GM04504 (cell line): ENCODE results near the gene NOL11.
"Not testable (repeated sequence)": the region's sequence is repeated elsewhere in the genome, so short reads cannot be mapped to it uniquely, and the experiment has no call there.

Experiments used
- DNase-seq: peaks from one replicate; pipeline ENCODE4 v3.0.0-alpha.2; 2012; ENCODE audit warnings: low read depth

Gene NOL11

DNA sequence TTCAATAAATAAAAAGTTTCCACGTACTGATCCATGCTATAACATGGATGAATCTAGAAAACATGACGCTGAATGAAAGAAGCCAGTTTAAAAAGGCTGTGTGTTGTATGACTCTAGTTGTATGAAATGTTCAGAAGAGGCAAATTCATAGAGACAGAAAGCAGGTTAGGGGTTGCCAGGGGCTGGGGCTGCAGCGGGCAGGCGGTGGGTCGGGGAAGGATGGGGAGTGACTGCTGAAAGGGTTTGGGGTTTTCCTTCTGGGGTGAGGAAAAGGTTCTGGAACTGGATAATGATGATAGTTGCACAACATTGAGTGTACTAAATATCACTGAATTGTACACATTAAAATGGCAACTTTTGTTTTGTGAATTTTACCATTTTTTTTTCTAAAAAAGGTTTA, 36.3 kb downstream of the NOL11 start:
- DNase-seq = no peak

DNA sequence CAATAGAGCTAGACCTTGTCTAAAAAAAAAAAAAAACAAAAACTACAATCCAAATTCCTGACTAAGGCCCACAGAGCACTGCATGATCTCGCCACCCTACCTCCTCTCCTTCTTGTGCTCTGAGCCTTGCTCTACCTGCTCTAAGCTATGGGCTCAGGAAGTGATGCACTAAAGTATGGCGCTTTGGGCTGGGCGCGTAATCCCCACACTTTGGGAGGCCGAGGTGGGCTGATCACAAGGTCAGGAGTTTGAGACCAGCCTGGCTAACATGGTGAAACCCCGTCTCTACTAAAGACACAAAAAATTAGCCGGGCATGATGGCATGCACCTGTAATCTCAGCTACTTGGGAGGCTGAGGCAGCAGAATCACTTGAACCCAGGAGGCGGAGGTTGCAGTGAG, 37.0 kb downstream of the NOL11 start:
- DNase-seq = not testable (repeated sequence)

DNA sequence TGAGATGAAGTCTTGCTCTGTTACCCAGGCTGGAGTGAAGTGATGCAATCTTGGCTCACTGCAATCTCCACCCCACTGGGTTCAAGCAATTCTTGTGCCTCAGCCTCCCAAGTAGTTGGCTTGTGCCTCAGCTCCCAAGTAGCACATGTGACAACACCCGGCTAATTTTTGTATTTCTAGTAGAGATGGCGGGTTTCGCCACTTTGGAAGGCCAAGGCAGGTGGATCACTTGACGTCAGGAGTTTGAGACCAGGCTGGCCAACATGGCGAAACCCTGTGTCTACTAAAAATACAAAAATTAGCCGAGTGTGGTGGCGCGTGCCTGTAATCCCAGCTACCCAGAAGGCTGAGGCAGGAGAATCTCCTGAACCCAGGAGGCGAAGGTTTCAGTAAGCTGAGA, 39.0 kb downstream of the NOL11 start:
- DNase-seq = not testable (repeated sequence)

DNA sequence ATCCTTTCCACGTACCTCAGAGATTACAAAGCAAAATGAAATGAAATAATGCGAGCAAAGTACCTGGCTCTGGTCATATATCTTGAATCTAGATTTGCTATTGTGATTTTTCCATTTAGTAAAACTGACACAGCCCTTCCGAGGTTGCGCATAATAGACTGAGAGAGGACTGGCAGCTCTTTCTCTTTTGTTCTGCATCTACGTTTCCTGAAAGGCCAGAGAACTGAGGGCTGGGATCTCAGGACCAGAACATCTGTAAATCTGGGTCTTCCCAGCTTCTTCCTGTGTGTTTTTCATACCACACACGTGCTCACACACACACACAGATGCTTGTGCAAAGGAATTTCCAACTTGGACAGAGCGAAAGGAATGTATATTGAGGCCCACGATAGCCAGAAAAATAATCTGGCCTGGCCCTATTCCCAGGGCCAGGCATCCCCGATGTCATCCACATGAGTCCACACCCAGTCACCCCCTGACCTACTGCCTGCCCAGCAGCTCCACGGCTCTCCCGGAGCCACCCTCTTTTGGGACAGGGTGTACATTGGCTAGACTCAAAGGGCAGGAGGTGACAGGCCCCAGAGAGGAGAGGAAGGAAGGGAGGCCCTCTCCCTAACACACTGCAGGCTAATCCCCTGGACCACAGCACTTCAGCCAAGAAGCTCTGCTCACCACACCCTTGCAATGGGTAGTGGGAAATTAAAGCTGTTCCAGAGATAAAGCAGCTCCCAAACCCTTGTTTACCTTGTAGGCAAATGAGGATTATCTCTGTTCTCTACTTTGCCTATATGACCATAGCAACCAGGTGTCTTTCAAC, 41.8 kb downstream of the NOL11 start:
- no peak for DNase-seq

DNA sequence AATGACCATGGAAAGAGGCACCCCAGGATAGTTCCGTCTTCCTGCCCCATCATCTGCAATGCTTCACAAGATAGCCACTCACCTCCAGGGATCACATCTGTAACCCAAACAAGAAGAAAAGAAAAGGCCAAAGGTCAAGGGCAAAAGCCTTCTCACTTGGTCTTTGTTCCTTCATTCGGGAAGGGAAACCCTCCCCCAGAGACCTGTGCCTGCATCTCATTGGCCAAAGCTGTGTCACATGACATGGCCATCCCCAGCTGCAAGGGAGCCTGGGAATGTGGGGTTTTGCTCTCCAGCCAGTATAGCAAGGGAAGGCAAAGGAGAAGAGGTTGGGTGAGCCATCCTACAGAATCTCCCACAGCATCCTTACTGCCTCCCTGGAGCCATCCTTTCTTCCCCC, 47.9 kb downstream of the NOL11 start:
- DNase-seq = no peak

DNA sequence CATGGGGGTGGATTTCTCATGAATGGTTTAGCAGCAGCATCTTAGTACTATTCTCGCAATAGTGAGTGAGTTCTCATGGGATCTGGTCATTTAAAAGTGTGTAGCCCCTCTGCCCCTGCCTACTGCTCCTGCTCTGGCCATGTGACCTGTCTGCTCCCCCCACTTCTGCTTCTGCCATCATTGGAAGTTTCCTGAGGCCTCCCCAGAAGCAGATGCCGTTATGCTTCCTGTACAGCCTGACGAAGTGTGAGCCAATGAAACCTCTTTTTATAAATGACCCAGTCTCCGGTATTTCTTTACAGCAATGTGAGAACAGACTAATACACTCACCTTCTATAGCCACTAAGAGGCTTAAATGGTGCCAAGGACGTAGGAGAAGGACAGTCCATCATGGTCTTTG, 51.5 kb downstream of the NOL11 start:
- no peak for DNase-seq

DNA sequence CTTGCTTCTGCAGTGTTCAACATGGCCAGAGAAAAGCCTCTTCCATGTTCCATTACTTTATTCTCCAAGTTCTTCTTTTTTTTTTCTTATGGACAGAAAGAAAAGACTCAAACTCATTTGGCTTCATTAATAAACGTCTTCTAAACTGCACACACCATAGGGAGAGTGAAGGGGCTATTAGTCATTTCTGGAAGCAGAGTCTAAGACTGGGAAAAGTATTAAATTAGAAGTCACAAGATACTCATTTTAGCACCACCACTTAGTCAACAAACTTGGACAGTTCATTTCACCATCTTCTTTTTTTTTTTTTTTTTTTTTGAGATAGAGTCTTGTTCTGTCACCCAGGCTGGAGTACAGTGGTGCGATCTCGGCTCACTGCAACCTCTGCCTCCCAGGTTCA, 52.8 kb downstream of the NOL11 start:
- no peak for DNase-seq

DNA sequence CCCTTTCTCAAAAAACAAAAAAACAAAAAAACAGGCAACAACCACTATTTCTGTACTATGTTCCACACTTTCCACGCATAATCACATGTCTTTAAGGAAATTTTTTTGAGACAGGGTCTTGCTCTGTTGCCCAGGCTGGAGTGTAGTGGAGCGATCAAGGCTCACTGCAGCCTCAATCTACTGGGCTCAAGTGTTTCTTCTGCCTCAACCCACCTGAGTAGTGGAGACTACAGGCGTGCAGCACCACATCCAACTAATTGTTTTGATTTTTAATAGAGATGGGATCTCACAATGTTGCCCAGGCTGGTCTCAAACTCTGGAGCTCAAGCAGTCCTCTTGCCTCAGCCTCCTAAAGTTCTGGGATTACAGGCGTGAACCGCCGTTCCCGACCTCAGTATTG, 54.9 kb downstream of the NOL11 start:
- DNase-seq = no peak

DNA sequence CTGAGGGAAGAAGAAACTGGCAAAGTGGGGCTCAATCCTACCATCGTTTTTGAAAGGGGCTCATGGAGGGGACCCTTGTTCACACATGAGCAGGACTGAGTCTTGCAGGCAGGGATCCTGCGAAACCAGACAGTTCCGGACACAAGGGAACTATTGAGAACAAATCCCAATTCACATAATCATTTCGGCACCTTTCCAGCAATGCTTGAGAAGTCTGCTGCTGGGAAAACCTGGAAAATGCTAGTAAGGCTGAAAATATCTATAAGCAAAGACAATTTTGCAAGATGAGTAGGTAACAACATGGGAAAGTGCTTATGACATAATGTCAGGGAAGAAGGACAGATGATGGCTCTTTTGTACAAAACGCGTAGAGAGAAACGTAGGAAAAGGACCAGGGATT, 55.5 kb downstream of the NOL11 start:
- DNase-seq = no peak

DNA sequence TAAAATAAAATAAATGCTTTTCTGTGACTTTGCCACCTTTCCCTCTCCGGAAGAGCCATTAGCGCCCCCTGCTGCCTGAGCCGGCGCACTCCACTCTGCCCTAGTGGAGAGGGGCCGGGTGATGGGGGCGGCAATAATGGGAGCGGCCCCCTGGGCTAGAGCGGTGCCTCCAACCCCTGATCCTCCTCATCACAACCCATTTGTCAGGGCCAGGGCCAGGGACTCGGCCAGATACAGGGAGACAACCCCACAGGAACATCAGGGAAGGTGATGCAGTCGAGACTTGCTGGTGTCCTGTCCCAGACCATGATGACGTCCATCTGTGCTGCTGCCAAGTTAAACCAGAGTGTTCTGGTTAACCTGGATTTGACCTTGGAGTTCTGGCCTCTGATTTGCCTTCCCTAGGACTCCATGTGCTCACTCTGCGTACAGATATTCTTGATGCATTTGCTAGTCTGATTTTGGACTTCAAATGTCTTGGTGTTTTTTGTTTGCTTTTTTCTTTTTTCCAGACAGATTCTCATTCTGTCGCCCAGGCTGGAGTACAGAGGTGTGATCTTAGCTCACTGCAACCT, 61.4 kb downstream of the NOL11 start:
- no peak for DNase-seq

DNA sequence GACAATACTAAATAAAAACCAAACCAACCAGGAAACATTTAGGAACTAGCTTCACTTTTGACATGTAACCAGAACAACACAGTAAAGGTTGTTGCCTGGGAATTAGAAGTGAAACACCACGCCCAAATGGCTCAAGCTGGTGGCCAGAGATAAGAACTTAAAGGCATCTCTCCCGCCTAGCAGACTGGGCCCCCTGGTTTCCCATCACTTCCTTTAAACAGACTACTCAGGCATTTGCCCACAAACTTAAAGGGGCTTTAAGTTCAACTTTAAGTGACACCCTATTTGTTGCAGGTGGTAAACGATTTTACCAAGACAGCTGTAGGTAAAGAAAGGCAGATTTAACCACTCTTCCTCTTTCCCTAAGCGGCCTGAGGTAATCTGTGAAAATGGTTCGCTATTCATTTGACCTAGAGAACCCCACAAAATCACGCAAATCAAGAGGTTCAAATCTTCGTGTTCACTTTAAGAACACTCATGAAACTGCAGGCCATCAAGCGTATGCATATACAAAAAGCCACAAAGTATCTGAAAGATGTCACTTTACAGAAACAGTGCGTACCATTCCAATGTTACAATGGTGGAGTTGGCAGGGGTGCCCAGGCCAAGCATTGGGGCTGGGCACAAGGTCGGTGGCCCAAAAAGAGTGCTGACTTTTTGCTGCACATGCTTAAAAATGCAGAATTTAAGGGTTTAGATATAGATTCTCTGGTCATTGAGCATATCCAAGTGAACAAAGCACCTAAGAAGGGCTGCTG, 66.8 kb downstream of the NOL11 start:
- DNase-seq = no peak

DNA sequence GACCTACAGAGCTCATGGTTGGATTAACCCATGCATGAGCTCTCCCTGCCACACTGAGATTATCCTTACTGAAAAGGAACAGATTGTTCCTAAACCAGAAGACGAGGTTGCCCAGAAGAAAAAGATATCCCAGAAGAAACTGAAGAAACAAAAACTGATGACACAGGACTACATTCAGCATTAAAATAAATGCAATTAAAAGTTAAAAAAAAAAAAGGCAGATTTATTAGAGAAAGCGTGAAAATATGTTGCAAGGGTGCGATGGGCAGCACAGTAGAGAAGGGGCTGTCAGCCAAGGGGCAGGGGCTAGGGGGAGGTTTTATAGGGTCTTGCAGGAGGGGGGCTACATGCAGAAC, 67.4 kb downstream of the NOL11 start:
- DNase-seq = no peak

DNA sequence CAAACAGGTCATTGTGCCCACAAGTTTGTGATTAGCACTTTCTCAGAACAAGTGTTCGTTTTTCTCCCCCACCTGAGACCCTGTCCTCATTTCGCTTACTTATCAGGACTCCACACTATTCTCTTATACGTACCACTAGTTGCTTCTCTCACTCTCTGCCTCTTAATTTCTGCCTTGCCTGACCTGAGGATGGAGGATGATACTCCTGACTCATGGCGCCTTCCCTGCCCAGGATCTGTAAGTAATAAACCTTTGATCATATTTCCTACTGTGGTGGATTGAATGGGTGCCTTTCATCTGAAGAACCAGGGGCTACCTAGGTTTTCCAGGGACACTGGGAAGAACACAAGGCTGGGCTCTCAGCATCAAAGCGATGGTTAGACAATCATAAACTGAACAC, 67.8 kb downstream of the NOL11 start:
- DNase-seq = no peak
